C1 segment of cervical spinal cord (tissue), 14 donors: ENCODE results near the gene TCF21.
A peak's percentile ranks its signal among the peaks of the same experiment; 100 is the strongest.

Experiments used
- DNase-seq, 14 donors: peaks; one replicate each; lab custom pipeline; 2025; lab: John Stamatoyannopoulos, UW

Gene TCF21

GRCh38 chr6:133889557-133890403 is 867 bp downstream of the TCF21 start:
- no peak for DNase-seq

GRCh38 chr6:133890711-133891148 is 1.8 kb downstream of the TCF21 start:
- DNase-seq: no peak

GRCh38 chr6:133891149-133891926 is 2.4 kb downstream of the TCF21 start:
- DNase-seq: no peak

- no peak for DNase-seq
Measured at GRCh38 chr6:133891927-133892812, 3.3 kb downstream of the TCF21 start.

- DNase-seq: no peak
Measured at GRCh38 chr6:133892813-133893691, 4.1 kb downstream of the TCF21 start.

- DNase-seq: no peak
Measured at GRCh38 chr6:133893946-133894345, 5.0 kb downstream of the TCF21 start.

- no peak for DNase-seq
Measured at GRCh38 chr6:133894369-133894768, 5.5 kb downstream of the TCF21 start.

- DNase-seq: no peak
Measured at GRCh38 chr6:133894795-133895358, 6.0 kb downstream of the TCF21 start.

GRCh38 chr6:133895573-133896343 is 6.8 kb downstream of the TCF21 start:
- DNase-seq: no peak

- DNase-seq: no peak
Measured at GRCh38 chr6:133896344-133896721, 7.4 kb downstream of the TCF21 start.

- DNase-seq: no peak
Measured at GRCh38 chr6:133898263-133898662, 9.3 kb downstream of the TCF21 start.

- DNase-seq: no peak
Measured at GRCh38 chr6:133899556-133899955, 10.6 kb downstream of the TCF21 start.

- DNase-seq: no peak
Measured at GRCh38 chr6:133903855-133904254, 14.9 kb downstream of the TCF21 start.

- DNase-seq: no peak
Measured at GRCh38 chr6:133906050-133906449, 17.1 kb downstream of the TCF21 start.

GRCh38 chr6:133916650-133917151 is 27.8 kb downstream of the TCF21 start:
- peak in 13 of 14 donors; percentile 13 to 81 (median 70) for DNase-seq

- no peak for DNase-seq
Measured at GRCh38 chr6:133917781-133918180, 28.9 kb downstream of the TCF21 start.

GRCh38 chr6:133918208-133918930 is 29.5 kb downstream of the TCF21 start:
- DNase-seq: no peak

- DNase-seq: no peak
Measured at GRCh38 chr6:133919362-133919761, 30.4 kb downstream of the TCF21 start.
